ENCODE measurements around the gene RDH13.

DNA sequence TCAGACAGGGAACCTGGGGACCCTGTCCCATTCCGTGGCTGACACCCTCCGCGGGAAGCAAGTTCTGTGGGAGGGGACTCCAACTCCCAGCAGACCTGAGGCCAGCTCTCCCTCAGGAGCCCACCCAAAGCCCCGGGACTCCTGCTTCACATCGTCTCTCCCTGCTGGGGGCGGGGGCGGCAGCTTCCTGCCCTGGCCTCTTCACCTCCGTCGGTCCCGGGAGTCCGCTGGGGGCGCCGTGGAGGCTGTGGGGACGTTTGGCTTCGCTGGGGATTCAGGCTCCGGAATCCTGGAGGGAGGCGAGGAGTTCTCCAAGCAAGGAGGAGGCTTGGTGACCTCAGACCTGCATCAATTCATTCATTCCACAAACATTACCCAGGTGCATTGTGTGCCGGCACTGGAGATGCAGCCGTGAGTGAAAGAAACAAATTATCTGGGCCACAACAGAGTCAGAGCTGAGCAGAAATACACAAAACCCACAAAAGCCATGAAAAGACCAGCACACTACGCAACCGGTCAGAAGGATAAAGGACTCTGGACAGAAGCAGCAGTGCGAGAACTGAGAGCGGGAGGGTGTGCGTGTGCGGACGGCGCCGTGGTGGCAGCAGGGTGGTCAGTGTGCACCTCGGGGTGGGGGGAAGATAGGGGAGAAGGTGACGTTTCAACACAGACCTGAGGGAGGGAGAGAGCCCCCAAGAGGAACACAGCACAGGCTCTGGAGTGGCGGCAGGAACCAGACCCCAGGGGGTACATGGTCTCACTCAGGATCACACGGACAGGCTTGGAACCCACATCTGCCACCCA lies 31.7 kb upstream of the RDH13 start:
- TF ChIP-seq, protein P1, sequence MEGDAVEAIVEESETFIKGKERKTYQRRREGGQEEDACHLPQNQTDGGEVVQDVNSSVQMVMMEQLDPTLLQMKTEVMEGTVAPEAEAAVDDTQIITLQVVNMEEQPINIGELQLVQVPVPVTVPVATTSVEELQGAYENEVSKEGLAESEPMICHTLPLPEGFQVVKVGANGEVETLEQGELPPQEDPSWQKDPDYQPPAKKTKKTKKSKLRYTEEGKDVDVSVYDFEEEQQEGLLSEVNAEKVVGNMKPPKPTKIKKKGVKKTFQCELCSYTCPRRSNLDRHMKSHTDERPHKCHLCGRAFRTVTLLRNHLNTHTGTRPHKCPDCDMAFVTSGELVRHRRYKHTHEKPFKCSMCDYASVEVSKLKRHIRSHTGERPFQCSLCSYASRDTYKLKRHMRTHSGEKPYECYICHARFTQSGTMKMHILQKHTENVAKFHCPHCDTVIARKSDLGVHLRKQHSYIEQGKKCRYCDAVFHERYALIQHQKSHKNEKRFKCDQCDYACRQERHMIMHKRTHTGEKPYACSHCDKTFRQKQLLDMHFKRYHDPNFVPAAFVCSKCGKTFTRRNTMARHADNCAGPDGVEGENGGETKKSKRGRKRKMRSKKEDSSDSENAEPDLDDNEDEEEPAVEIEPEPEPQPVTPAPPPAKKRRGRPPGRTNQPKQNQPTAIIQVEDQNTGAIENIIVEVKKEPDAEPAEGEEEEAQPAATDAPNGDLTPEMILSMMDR (IDR thresholded peaks at IDR 0.05; ENCODE audit: low read depth, low read length, missing input control) = no peak
- TF ChIP-seq REST (IDR thresholded peaks at IDR 0.05) (no peak), YY1 (IDR thresholded peaks at IDR 0.05) (no peak), JUND (IDR thresholded peaks at IDR 0.05) (no peak), FOXA1 (IDR thresholded peaks at IDR 0.05) (no peak), NR2F2 (IDR thresholded peaks at IDR 0.05) (no peak)
- TF ChIP-seq, protein P2, sequence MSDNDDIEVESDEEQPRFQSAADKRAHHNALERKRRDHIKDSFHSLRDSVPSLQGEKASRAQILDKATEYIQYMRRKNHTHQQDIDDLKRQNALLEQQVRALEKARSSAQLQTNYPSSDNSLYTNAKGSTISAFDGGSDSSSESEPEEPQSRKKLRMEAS (IDR thresholded peaks at IDR 0.05) = no peak
- TF ChIP-seq, protein P3, sequence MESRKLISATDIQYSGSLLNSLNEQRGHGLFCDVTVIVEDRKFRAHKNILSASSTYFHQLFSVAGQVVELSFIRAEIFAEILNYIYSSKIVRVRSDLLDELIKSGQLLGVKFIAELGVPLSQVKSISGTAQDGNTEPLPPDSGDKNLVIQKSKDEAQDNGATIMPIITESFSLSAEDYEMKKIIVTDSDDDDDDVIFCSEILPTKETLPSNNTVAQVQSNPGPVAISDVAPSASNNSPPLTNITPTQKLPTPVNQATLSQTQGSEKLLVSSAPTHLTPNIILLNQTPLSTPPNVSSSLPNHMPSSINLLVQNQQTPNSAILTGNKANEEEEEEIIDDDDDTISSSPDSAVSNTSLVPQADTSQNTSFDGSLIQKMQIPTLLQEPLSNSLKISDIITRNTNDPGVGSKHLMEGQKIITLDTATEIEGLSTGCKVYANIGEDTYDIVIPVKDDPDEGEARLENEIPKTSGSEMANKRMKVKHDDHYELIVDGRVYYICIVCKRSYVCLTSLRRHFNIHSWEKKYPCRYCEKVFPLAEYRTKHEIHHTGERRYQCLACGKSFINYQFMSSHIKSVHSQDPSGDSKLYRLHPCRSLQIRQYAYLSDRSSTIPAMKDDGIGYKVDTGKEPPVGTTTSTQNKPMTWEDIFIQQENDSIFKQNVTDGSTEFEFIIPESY (IDR thresholded peaks at IDR 0.05) = no peak
